Measurements from ENCODE around the gene GRIK3.

The GRIK3 gene

GRCh38 chr1:37042506-37042905 is 8.2 kb upstream of the GRIK3 start:
- H3K27ac ChIP-seq (ENCODE audit: extremely low read depth, low read depth, low read length), result no peak overlapping the region
- H3K4me1 ChIP-seq (ENCODE audit: control insufficient read depth, insufficient read depth, low read length), result no peaks in the 10 kb centered on the region
- TF ChIP-seq ZNF747 (tag by site-specific recombination; IDR thresholded peaks at IDR 0.05) (no peak), ZNF670 (tag by site-specific recombination; IDR thresholded peaks at IDR 0.05; ENCODE audit: low read depth) (no peak), PBX3 (CRISPR knock-in tag; IDR thresholded peaks at IDR 0.05) (no peak), ZNF571 (tag by site-specific recombination; IDR thresholded peaks at IDR 0.05) (no peak), ZNF473 (tag by site-specific recombination; IDR thresholded peaks at IDR 0.05) (no peak), ZNF549 (tag by site-specific recombination; IDR thresholded peaks at IDR 0.05) (no peak), ZBTB8A (tag by site-specific recombination; IDR thresholded peaks at IDR 0.05) (no peak), ZNF350 (tag by site-specific recombination; IDR thresholded peaks at IDR 0.05) (no peak), ZNF830 (tag by site-specific recombination; IDR thresholded peaks at IDR 0.05; ENCODE audit: low read depth) (no peak), MYNN (tag by site-specific recombination; IDR thresholded peaks at IDR 0.05; ENCODE audit: borderline replicate concordance) (no peak)
- TF ChIP-seq, protein P1, sequence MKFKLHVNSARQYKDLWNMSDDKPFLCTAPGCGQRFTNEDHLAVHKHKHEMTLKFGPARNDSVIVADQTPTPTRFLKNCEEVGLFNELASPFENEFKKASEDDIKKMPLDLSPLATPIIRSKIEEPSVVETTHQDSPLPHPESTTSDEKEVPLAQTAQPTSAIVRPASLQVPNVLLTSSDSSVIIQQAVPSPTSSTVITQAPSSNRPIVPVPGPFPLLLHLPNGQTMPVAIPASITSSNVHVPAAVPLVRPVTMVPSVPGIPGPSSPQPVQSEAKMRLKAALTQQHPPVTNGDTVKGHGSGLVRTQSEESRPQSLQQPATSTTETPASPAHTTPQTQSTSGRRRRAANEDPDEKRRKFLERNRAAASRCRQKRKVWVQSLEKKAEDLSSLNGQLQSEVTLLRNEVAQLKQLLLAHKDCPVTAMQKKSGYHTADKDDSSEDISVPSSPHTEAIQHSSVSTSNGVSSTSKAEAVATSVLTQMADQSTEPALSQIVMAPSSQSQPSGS (tag by site-specific recombination; IDR thresholded peaks at IDR 0.05; ENCODE audit: low read depth), result no peak
- TF ChIP-seq, protein P2, sequence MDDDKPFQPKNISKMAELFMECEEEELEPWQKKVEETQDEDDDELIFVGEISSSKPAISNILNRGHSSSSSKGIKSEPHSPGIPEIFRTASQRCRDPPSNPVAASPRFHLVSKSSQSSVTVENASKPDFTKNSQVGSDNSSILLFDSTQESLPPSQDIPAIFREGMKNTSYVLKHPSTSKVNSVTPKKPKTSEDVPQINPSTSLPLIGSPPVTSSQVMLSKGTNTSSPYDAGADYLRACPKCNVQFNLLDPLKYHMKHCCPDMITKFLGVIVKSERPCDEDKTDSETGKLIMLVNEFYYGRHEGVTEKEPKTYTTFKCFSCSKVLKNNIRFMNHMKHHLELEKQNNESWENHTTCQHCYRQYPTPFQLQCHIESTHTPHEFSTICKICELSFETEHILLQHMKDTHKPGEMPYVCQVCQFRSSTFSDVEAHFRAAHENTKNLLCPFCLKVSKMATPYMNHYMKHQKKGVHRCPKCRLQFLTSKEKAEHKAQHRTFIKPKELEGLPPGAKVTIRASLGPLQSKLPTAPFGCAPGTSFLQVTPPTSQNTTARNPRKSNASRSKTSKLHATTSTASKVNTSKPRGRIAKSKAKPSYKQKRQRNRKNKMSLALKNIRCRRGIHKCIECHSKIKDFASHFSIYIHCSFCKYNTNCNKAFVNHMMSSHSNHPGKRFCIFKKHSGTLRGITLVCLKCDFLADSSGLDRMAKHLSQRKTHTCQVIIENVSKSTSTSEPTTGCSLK (tag by site-specific recombination; IDR thresholded peaks at IDR 0.05), result no peak
- no peaks in the 10 kb centered on the region for H3K9me3 ChIP-seq (ENCODE audit: control insufficient read depth, insufficient read depth, low read depth, low read length)
- ChIA-PET CTCF (interaction anchor here (0.6 to 0.7 kb wide), 3 partner anchors 24 to 433 kb away, joined by 3 to 4 read pairs (median 3); no protein-coding TSS in a partner anchor), POLR2A (no interaction called here)
- no peaks in the 10 kb centered on the region for H3K36me3 ChIP-seq (ENCODE audit: control insufficient read depth in 2 of 2, insufficient read depth in 1 of 2, low read length in 2 of 2)
- H3K4me3 ChIP-seq (ENCODE audit: low read depth, low read length), result no peak overlapping the region

DNA sequence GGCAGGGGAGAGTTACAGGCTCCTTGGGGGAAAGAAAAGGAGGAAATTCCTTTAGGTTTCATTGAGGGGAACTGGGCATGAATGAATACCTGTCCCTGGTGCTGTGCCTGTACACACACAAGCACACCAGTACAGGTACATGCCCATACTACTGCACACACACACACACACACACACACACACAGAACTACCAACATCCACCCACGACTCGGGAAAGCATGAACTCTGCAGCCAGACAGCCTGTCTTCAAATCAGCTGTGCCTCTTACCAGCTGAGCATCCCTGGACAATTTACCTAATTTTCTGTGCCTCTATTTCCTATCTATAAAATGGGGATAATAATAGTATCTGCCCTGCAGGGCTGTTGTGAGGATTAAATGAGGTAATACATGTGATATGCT is 7.2 kb upstream of the GRIK3 start:
- Histone ChIP-seq H3K4me1 (ENCODE audit: control insufficient read depth, insufficient read depth, low read length) (no peaks in the 10 kb centered on the region), H3K9me3 (ENCODE audit: control insufficient read depth, insufficient read depth, low read depth, low read length) (no peaks in the 10 kb centered on the region)
- CTCF ChIA-PET, result no interaction called here

More for the DNA sequence above, 7.2 kb upstream of the GRIK3 start:
- POLR2A ChIA-PET, result no interaction called here
- no peak for TF ChIP-seq MEIS1 (CRISPR knock-in tag; IDR thresholded peaks at IDR 0.05; ENCODE audit: borderline replicate concordance)
- TF ChIP-seq, protein P3, sequence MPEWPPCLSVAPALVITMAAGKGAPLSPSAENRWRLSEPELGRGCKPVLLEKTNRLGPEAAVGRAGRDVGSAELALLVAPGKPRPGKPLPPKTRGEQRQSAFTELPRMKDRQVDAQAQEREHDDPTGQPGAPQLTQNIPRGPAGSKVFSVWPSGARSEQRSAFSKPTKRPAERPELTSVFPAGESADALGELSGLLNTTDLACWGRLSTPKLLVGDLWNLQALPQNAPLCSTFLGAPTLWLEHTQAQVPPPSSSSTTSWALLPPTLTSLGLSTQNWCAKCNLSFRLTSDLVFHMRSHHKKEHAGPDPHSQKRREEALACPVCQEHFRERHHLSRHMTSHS (tag by site-specific recombination; IDR thresholded peaks at IDR 0.05), result no peak
- TF ChIP-seq ZNF571 (tag by site-specific recombination; IDR thresholded peaks at IDR 0.05), result no peak
- TF ChIP-seq ZNF19 (tag by site-specific recombination; IDR thresholded peaks at IDR 0.05; ENCODE audit: low read depth), result no peak
- no peak for TF ChIP-seq ZNF423 (tag by site-specific recombination; IDR thresholded peaks at IDR 0.05)
- TF ChIP-seq ZNF776 (tag by site-specific recombination; IDR thresholded peaks at IDR 0.05; ENCODE audit: borderline replicate concordance), result no peak
- peak; percentile 80 for TF ChIP-seq ZFHX2 (tag by site-specific recombination; conservative IDR thresholded peaks at IDR 0.05)
- no peak for TF ChIP-seq ZNF473 (tag by site-specific recombination; IDR thresholded peaks at IDR 0.05)
- no peak for TF ChIP-seq MZF1 (tag by site-specific recombination; IDR thresholded peaks at IDR 0.05; ENCODE audit: borderline replicate concordance)
- no peak for TF ChIP-seq ZNF548 (tag by site-specific recombination; IDR thresholded peaks at IDR 0.05)
- no peak for TF ChIP-seq ZNF521 (tag by site-specific recombination; IDR thresholded peaks at IDR 0.05)
- TF ChIP-seq EGR2 (tag by site-specific recombination; IDR thresholded peaks at IDR 0.05; ENCODE audit: low read depth), result peak; percentile 63; the same call in 1 of the 2 replicates
- no peak for TF ChIP-seq ZBTB21 (tag by site-specific recombination; IDR thresholded peaks at IDR 0.05)
- peak; percentile 68 for TF ChIP-seq ZSCAN4 (tag by site-specific recombination; IDR thresholded peaks at IDR 0.05)
- no peak overlapping the region for H3K27ac ChIP-seq (ENCODE audit: extremely low read depth, low read depth, low read length)
- no peaks in the 10 kb centered on the region for H3K36me3 ChIP-seq (ENCODE audit: control insufficient read depth in 2 of 2, insufficient read depth in 1 of 2, low read length in 2 of 2)
- H3K4me3 ChIP-seq (ENCODE audit: low read depth, low read length), result no peak overlapping the region
